ENCODE results near the gene HCN2.

The HCN2 gene

GRCh38 chr19:648904-649801 is 59.5 kb downstream of the HCN2 start:
- no peak for DNase-seq (ENCODE audit: low read depth in 2 of 2)
- TF ChIP-seq, protein P1, sequence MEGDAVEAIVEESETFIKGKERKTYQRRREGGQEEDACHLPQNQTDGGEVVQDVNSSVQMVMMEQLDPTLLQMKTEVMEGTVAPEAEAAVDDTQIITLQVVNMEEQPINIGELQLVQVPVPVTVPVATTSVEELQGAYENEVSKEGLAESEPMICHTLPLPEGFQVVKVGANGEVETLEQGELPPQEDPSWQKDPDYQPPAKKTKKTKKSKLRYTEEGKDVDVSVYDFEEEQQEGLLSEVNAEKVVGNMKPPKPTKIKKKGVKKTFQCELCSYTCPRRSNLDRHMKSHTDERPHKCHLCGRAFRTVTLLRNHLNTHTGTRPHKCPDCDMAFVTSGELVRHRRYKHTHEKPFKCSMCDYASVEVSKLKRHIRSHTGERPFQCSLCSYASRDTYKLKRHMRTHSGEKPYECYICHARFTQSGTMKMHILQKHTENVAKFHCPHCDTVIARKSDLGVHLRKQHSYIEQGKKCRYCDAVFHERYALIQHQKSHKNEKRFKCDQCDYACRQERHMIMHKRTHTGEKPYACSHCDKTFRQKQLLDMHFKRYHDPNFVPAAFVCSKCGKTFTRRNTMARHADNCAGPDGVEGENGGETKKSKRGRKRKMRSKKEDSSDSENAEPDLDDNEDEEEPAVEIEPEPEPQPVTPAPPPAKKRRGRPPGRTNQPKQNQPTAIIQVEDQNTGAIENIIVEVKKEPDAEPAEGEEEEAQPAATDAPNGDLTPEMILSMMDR (IDR thresholded peaks at IDR 0.05; ENCODE audit: low read depth, low read length), result no peak

DNA sequence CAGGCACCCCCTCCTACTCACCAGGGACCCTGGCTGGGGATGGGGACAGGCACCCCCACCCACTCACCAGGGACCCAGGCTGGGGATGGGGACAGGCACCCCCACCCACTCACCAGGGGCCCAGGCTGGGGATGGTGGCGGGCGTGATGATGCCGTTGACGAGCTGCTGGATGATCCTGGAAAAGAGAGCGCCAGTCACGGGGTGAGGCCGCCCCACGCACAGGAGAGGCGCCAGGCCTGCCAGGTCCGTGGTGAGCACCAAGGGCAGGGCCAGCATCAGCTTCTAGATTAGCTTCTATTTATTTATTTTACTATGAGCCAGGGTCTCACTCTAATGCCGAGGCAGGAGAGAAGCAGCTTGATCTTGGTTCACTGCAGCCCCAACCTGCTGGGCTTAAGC is 60.4 kb downstream of the HCN2 start:
- no peak overlapping the region for H3K4me3 ChIP-seq (replicated peaks in 1 of 2; ENCODE audit: low read depth in 2 of 2, low read length in 2 of 2)
- no peak for DNase-seq (ENCODE audit: low read depth in 2 of 2)
- TF ChIP-seq, protein P1 (IDR thresholded peaks at IDR 0.05; ENCODE audit: low read depth, low read length), result no peak

More at GRCh38 chr19:648904-649801, 59.5 kb downstream of the HCN2 start:
- no peak overlapping the region for H3K4me3 ChIP-seq (replicated peaks in 1 of 2; ENCODE audit: low read depth in 2 of 2, low read length in 2 of 2)

GRCh38 chr19:651114-651818 is 61.6 kb downstream of the HCN2 start:
- no peak for DNase-seq (ENCODE audit: low read depth in 2 of 2)
- TF ChIP-seq, protein P1 (IDR thresholded peaks at IDR 0.05; ENCODE audit: low read depth, low read length), result no peak
- no peak overlapping the region for H3K4me3 ChIP-seq (replicated peaks in 1 of 2; ENCODE audit: low read depth in 2 of 2, low read length in 2 of 2)

DNA sequence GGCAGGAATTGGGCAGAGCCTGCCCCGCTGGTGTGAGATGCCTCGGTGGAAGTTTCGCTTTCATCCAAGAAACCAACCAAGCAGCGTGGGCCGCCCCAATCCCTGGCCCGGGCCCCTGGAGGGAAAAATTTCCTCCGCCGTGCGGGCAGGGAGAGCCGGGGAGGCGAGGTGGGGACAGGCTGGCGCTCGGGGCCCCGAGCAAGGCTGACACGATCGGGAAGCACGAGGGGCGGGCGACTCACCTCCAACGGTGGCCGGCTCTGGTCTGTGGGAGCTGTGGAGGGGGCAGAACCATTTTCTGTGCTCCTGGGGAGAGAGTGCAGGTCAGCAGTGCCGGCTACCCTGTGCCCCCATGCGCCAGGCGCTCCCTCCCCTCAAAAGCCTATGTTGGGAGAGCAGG is 62.3 kb downstream of the HCN2 start:
- DNase-seq (ENCODE audit: low read depth in 2 of 2), result no peak
- no peak overlapping the region for H3K4me3 ChIP-seq (replicated peaks in 1 of 2; ENCODE audit: low read depth in 2 of 2, low read length in 2 of 2)
- TF ChIP-seq, protein P1 (IDR thresholded peaks at IDR 0.05; ENCODE audit: low read depth, low read length), result no peak

GRCh38 chr19:652467-653389 is 63.0 kb downstream of the HCN2 start:
- no peak overlapping the region for H3K4me3 ChIP-seq (replicated peaks in 1 of 2; ENCODE audit: low read depth in 2 of 2, low read length in 2 of 2)
- TF ChIP-seq, protein P1 (IDR thresholded peaks at IDR 0.05; ENCODE audit: low read depth, low read length), result no peak
- no peak for DNase-seq (ENCODE audit: low read depth in 2 of 2)

GRCh38 chr19:653425-653824 is 63.7 kb downstream of the HCN2 start:
- TF ChIP-seq, protein P1 (IDR thresholded peaks at IDR 0.05; ENCODE audit: low read depth, low read length), result no peak
- DNase-seq (ENCODE audit: low read depth in 2 of 2), result no peak
- H3K4me3 ChIP-seq (replicated peaks in 1 of 2; ENCODE audit: low read depth in 2 of 2, low read length in 2 of 2), result no peak overlapping the region
